H9 (cell line): ENCODE results near the gene GRB10. TPM values are rescaled to one million over a fixed set of nuclear protein-coding genes. Genes with fewer than 3 reads are reported as not detected.
A peak's percentile ranks its signal among the peaks of the same experiment; 100 is the strongest.

Experiments used
- DNase-seq: peaks from one replicate; pipeline ENCODE4 v3.0.0-alpha.2; 2017
- H2AFZ ChIP-seq: one replicate; pipeline ENCODE4 v1.6.1; 2013; ENCODE audit warnings: mild to moderate bottlenecking, low read length, control low read depth, moderate library complexity
- H2AK5ac ChIP-seq: 2 replicates; pipeline ENCODE4 v1.6.1; 2013; ENCODE audit warnings: low read length, control low read depth, mixed read lengths; ENCODE audit not compliant: insufficient read length
- H2BK120ac ChIP-seq: one replicate; pipeline ENCODE4 v1.6.1; 2013; ENCODE audit warnings: low read depth, mild to moderate bottlenecking, low read length, control low read depth, inconsistent platforms; ENCODE audit not compliant: poor library complexity, severe bottlenecking
- H2BK12ac ChIP-seq: 2 replicates; pipeline ENCODE4 v1.6.1; 2013; ENCODE audit warnings: low read length, control low read depth, mixed read lengths, low read depth; ENCODE audit not compliant: insufficient read length
- H2BK15ac ChIP-seq: 2 replicates; pipeline ENCODE4 v1.6.1; 2013; ENCODE audit warnings: low read depth, low read length, control low read depth
- H2BK20ac ChIP-seq: one replicate; pipeline ENCODE4 v1.6.1; 2013; ENCODE audit warnings: low read depth, mild to moderate bottlenecking, low read length, control low read depth, inconsistent platforms; ENCODE audit not compliant: poor library complexity, severe bottlenecking
- H2BK5ac ChIP-seq: 2 replicates; pipeline ENCODE4 v1.6.1; 2013; ENCODE audit warnings: low read length, control low read depth, mixed read lengths; ENCODE audit not compliant: insufficient read length
- H3K14ac ChIP-seq: 2 replicates; pipeline ENCODE4 v1.6.1; 2013; ENCODE audit warnings: low read length, control low read depth; ENCODE audit not compliant: insufficient read depth
- H3K18ac ChIP-seq: 2 replicates; pipeline ENCODE4 v1.6.1; 2013; ENCODE audit warnings: low read depth, mild to moderate bottlenecking, mixed read lengths, low read length, control low read depth; ENCODE audit not compliant: insufficient read length
- H3K23ac ChIP-seq: 2 replicates; pipeline ENCODE4 v1.6.1; 2013; ENCODE audit warnings: low read length, control low read depth, mixed read lengths, low read depth; ENCODE audit not compliant: insufficient read length
- H3K23me2 ChIP-seq: 2 replicates; pipeline ENCODE4 v1.6.1; 2013; ENCODE audit warnings: low read depth, mild to moderate bottlenecking, mixed read lengths, low read length, control low read depth; ENCODE audit not compliant: insufficient read length, poor library complexity, severe bottlenecking
- H3K27ac ChIP-seq: 2 replicates; pipeline ENCODE4 v1.5.1; 2013; ENCODE audit warnings: low read length, control low read depth, mixed read lengths, low read depth; ENCODE audit not compliant: insufficient read length
- H3K27me3 ChIP-seq: 2 replicates; pipeline ENCODE4 v1.6.1; 2013; ENCODE audit warnings: low read length, control low read depth, inconsistent platforms; ENCODE audit not compliant: insufficient read depth
- H3K4ac ChIP-seq: 2 replicates; pipeline ENCODE4 v1.6.1; 2013; ENCODE audit warnings: low read depth, mild to moderate bottlenecking, control low read depth, inconsistent platforms, low read length, moderate library complexity
- H3K4me1 ChIP-seq: 2 replicates; pipeline ENCODE4 v1.6.1; 2013; ENCODE audit warnings: low read length, control low read depth, inconsistent platforms; ENCODE audit not compliant: insufficient read depth
- H3K4me2 ChIP-seq: 2 replicates; pipeline ENCODE4 v1.6.1; 2013; ENCODE audit warnings: low read length, control low read depth, mixed read lengths; ENCODE audit not compliant: insufficient read length, insufficient read depth
- H3K56ac ChIP-seq: 2 replicates; pipeline ENCODE4 v1.6.1; 2013; ENCODE audit warnings: low read depth, mild to moderate bottlenecking, mixed read lengths, low read length, control low read depth; ENCODE audit not compliant: insufficient read length
- H3K79me1 ChIP-seq: 2 replicates; pipeline ENCODE4 v1.6.1; 2013; ENCODE audit warnings: low read depth, mild to moderate bottlenecking, moderate library complexity, low read length, control low read depth, inconsistent platforms; ENCODE audit not compliant: insufficient read depth, poor library complexity, severe bottlenecking
- H3K79me2 ChIP-seq: 2 replicates; pipeline ENCODE4 v1.6.1; 2013; ENCODE audit warnings: low read length, control low read depth, inconsistent platforms; ENCODE audit not compliant: insufficient read depth
- H3K9ac ChIP-seq: 2 replicates; pipeline ENCODE4 v1.6.1; 2013; ENCODE audit warnings: low read length, control low read depth, mixed read lengths; ENCODE audit not compliant: insufficient read length; ENCODE audit errors: extremely low read depth
- H3K9me3 ChIP-seq: one replicate; pipeline ENCODE4 v1.6.1; 2013; ENCODE audit warnings: low read depth, low read length, inconsistent platforms; ENCODE audit not compliant: control insufficient read depth
- H3T11ph ChIP-seq: one replicate; pipeline ENCODE4 v1.6.1; 2013; ENCODE audit warnings: mild to moderate bottlenecking, low read length, control low read depth, inconsistent platforms
- H4K20me1 ChIP-seq: one replicate; pipeline ENCODE4 v1.6.1; 2013; ENCODE audit not compliant: control insufficient read depth, insufficient read length, insufficient read depth
- H4K5ac ChIP-seq: 2 replicates; pipeline ENCODE4 v1.6.1; 2013; ENCODE audit warnings: low read depth, mild to moderate bottlenecking, mixed read lengths, low read length, control low read depth; ENCODE audit not compliant: insufficient read length
- H4K8ac ChIP-seq: replicated peaks from 2 replicates; pipeline ENCODE4 v1.6.1; 2013; ENCODE audit warnings: low read length, control low read depth, mixed read lengths, low read depth; ENCODE audit not compliant: insufficient read length
- H4K91ac ChIP-seq: 2 replicates; pipeline ENCODE4 v1.6.1; 2013; ENCODE audit warnings: low read depth, mild to moderate bottlenecking, moderate library complexity, mixed read lengths, low read length, control low read depth; ENCODE audit not compliant: insufficient read length
- H3K27ac Mint-ChIP-seq, 3 experiments: 2 replicates in 2 of 3; 3 replicates in 1 of 3; pipeline ENCODE4 v1.8.0; 2020 to 2021; ENCODE audit warnings: mixed read lengths in 3 of 3, mild to moderate bottlenecking in 1 of 3, moderate library complexity in 1 of 3
- H3K27me3 Mint-ChIP-seq: 2 replicates; pipeline ENCODE4 v1.8.0; 2021; ENCODE audit warnings: low read depth, mild to moderate bottlenecking, moderate library complexity, mixed read lengths
- H3K36me3 Mint-ChIP-seq, 3 experiments: 2 replicates in 2 of 3; 3 replicates in 1 of 3; pipeline ENCODE4 v1.8.0; 2020 to 2021; ENCODE audit warnings: low read depth in 3 of 3, mixed read lengths in 3 of 3; ENCODE audit not compliant: insufficient read depth in 1 of 3
- H3K4me1 Mint-ChIP-seq, 2 experiments: 2 replicates each; pipeline ENCODE4 v1.8.0; 2020; ENCODE audit warnings: mixed read lengths in 2 of 2
- H3K4me3 Mint-ChIP-seq, 2 experiments: 2 replicates in 1 of 2; 3 replicates in 1 of 2; pipeline ENCODE4 v1.8.0; 2020 to 2021; ENCODE audit warnings: mild to moderate bottlenecking in 2 of 2, mixed read lengths in 2 of 2, moderate library complexity in 1 of 2
- H3K9me3 Mint-ChIP-seq, 2 experiments: 2 replicates in 1 of 2; 3 replicates in 1 of 2; pipeline ENCODE4 v1.8.0; 2020; ENCODE audit warnings: mild to moderate bottlenecking in 2 of 2, mixed read lengths in 2 of 2, moderate library complexity in 1 of 2
- WGBS: extraction: QIAGEN DNeasy Blood & Tissue Kit; methylation state at CpG from one replicate; pipeline ENCODE4 v1.1.7; 2013; ENCODE audit warnings: missing lambda C conversion rate, low lambda C conversion rate, mixed read lengths; ENCODE audit not compliant: insufficient read length; ENCODE audit errors: extremely low coverage; 5-methylcytosine and 5-hydroxymethylcytosine counted together
- total RNA-seq: library from RNA; stranded (reverse); gene quantifications from 2 replicates; pipeline ENCODE4 v1.2.1, GENCODE V29; 2021
- TF ChIP-seq, protein P1 (sequence below): fragments of 200-600 bp; sonication (generic); conservative IDR thresholded peaks from 3 replicates; pipeline ENCODE4 v1.8.0; 2021; ENCODE audit warnings: antibody characterized with exemption, mild to moderate bottlenecking

The GRB10 gene
- total RNA-seq, 1 experiment from 2014 or later = 108 TPM

DNA sequence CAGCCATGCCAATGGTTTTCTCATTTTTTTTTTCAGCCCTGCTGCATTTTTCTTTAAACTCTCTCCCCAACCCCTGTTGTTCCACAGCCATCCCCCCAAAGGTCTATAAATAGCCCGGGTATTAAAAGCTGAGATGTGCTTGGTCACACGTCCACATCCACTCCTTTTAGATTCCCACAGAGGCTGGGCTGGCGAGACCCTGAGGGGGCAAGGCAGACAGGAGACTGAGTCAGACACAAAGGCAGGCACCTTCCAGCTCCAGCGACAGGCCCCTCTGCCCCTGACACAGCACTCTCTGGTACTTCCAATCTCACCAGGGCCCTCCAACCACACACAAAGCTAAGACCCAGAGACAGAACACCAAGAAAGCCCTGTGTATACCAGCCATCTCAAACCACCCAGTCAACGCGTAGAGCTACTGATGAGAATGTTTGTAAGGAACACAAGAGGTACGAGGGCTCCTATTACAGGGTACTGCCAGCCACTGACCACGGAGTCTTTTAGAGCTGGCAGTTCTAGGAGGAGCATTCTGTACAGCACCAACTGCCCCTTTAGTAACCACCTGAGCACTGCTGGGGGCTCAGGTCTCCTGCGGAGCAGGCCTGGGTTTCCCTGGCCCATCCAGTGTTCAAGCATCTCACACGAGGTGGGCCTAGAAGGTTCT lies 153.3 kb downstream of the GRB10 start:
- peaks cover 2% of the 10 kb centered on the region; the same call in 1 of the 2 replicates for H3K79me2 ChIP-seq
- no peak overlapping the region for H4K8ac ChIP-seq
- no peaks in the 10 kb centered on the region for H4K20me1 ChIP-seq
- H2BK120ac ChIP-seq = no peak overlapping the region
- Mint-ChIP-seq H3K27me3 (no peaks in the 10 kb centered on the region), H3K4me3 (no peak overlapping the region; a peak in 2 of 5 replicates), H3K27ac (peak overlapping the region; percentile 25 to 69 (median 68); a peak in 5 of 7 replicates), H3K4me1 (peaks cover 43 to 47% of the 10 kb centered on the region in 2 experiments), H3K9me3 (peaks cover 5 to 8% of the 10 kb centered on the region in 2 experiments; a peak in 3 of 5 replicates), H3K36me3 (peaks cover 14 to 26% (median 15%) of the 10 kb centered on the region in 3 experiments)
- H3K4me1 ChIP-seq = peaks cover 2% of the 10 kb centered on the region; the same call in 1 of the 2 replicates
- H3K14ac ChIP-seq = no peak overlapping the region
- no peak overlapping the region for H2BK15ac ChIP-seq
- H3K27me3 ChIP-seq = no peaks in the 10 kb centered on the region
- H2AK5ac ChIP-seq = no peak overlapping the region
- no peak overlapping the region for H2AFZ ChIP-seq
- H4K5ac ChIP-seq = no peak overlapping the region
- H3K23ac ChIP-seq = no peak overlapping the region
- no peak overlapping the region for H3K4me2 ChIP-seq
- no peak for DNase-seq
- no CpG with 5 or more reads among the region's 10 CpGs for WGBS
- no peak overlapping the region for H3T11ph ChIP-seq
- no peak overlapping the region for H3K56ac ChIP-seq
- H3K79me1 ChIP-seq = no peaks in the 10 kb centered on the region
- no peak overlapping the region for H2BK12ac ChIP-seq
- H2BK20ac ChIP-seq = no peak overlapping the region
- H3K18ac ChIP-seq = no peak overlapping the region
- H3K27ac ChIP-seq = no peak overlapping the region
- TF ChIP-seq, protein P1, sequence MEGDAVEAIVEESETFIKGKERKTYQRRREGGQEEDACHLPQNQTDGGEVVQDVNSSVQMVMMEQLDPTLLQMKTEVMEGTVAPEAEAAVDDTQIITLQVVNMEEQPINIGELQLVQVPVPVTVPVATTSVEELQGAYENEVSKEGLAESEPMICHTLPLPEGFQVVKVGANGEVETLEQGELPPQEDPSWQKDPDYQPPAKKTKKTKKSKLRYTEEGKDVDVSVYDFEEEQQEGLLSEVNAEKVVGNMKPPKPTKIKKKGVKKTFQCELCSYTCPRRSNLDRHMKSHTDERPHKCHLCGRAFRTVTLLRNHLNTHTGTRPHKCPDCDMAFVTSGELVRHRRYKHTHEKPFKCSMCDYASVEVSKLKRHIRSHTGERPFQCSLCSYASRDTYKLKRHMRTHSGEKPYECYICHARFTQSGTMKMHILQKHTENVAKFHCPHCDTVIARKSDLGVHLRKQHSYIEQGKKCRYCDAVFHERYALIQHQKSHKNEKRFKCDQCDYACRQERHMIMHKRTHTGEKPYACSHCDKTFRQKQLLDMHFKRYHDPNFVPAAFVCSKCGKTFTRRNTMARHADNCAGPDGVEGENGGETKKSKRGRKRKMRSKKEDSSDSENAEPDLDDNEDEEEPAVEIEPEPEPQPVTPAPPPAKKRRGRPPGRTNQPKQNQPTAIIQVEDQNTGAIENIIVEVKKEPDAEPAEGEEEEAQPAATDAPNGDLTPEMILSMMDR = no peak
- no peak overlapping the region for H3K9ac ChIP-seq
- H3K4ac ChIP-seq = no peak overlapping the region
- no peak overlapping the region for H4K91ac ChIP-seq
- H3K23me2 ChIP-seq = no peaks in the 10 kb centered on the region
- H3K9me3 ChIP-seq = no peaks in the 10 kb centered on the region
- H2BK5ac ChIP-seq = no peak overlapping the region
